Left colon (tissue), 2 donors: ENCODE results near the gene TSPEAR. TPM values are rescaled to one million over a fixed set of nuclear protein-coding genes. Genes with fewer than 3 reads are reported as not detected.

ENCODE experiments used
- ATAC-seq: fragments of 200-7000 bp; cut with Tn5 transposase; one replicate; pipeline ENCODE4 v1.9.1; 2020; ENCODE audit warnings: mild to moderate bottlenecking, moderate library complexity
- DNase-seq, 2 donors: peaks; one replicate each; pipeline ENCODE4 v3.0.0-alpha.2; 2020
- intact Hi-C, 2 donors: fragments of 100-400 bp; cut with DNase I in 1 of 2; cut with micrococcal nuclease in 1 of 2; formaldehyde crosslinking; loops; one replicate each; pipeline versions ENCODE4 v1.11.2 to v1.14.0; 2022; cut with DNase I, micrococcal nuclease
- total RNA-seq, 2 donors: library from RNA; stranded (reverse); fragmentation: NEBNext Ultra II Directional; extraction: Animal tissue kit (Norgen Biotek cat#: 25700); gene quantifications; one replicate each; pipeline ENCODE4 v1.2.1, GENCODE V29; 2021
- donor health status: DM: no; HTN: no; CAD: no.
- donor health status: DM: yes; HTN: yes; CAD: no.

TSPEAR gene
- total RNA-seq, 2 donors from 2014 or later = 0.09 TPM; not detected in 1

GRCh38 chr21:44748621-44749020 lies 37.2 kb upstream of the TSPEAR start:
- ATAC-seq (no peak), DNase-seq (no peak)
- intact Hi-C loops = no loop called here

DNA sequence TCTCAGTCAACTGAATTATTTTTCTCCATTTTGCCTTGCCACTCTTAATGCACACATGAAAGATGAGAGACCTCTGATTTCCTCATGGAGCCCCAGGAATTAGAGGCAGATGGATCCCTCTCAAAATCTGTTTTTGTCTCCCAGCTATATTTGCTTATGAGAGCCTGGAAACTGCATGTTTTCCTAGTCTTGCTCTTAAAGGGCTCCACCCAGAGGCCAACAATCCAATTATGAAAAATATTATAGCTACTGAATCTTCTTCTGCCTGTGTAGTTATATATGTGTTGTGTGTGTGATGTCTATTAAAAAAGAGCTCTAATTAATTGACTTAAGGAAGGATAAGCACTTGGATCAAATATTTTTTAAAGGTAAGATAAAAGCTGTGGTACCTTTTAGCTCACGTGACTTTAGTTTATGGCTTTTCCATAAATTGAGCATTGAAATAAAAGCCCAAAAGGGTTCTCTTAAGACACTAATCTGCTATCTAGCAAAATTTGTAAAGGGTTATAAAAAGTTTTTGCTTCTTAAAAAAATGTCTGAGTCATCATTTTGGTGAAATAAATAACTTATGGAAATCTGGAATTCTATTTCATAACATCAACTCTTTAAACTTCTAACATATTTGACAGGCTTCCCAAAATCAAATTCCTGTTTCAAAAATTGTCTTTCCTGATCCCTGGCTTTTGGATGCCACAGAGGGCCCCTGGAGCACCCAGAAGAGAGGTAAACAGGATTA lies 31.2 kb upstream of the TSPEAR start:
- intact Hi-C loops = no loop called here
- ATAC-seq = peak; percentile 48
- DNase-seq = no peak

DNA sequence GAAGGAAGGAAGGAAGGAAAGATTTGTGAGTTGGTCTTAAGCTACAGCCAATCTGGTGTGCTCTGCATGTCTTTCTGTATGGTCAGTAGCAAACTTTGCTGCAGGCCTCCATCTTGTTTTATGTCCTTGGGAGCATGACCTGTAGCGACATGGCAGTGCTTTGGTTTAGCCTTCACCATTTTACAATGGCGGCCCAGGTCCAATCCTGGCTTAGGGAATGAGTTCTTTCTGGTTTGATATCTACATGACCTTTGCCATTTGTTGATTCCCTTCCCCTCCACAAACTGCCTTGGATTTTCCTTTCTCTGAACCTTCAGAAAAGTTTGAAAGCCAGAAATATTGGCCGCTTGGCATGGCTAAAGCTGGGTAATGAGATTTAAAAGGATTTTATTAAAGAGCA lies 30.5 kb upstream of the TSPEAR start:
- intact Hi-C loops = no loop called here
- ATAC-seq (no peak), DNase-seq (no peak)

- ATAC-seq (no peak), DNase-seq (no peak)
- intact Hi-C loops = no loop called here
Observed at GRCh38 chr21:44740742-44741141, 29.4 kb upstream of the TSPEAR start.

- DNase-seq (no peak), ATAC-seq (no peak)
- intact Hi-C loops = no loop called here
Observed at GRCh38 chr21:44739316-44739715, 27.9 kb upstream of the TSPEAR start.

- intact Hi-C loops = no loop called here
- DNase-seq = no peak
- ATAC-seq = no peak
Observed at GRCh38 chr21:44738621-44739020, 27.2 kb upstream of the TSPEAR start.

DNA sequence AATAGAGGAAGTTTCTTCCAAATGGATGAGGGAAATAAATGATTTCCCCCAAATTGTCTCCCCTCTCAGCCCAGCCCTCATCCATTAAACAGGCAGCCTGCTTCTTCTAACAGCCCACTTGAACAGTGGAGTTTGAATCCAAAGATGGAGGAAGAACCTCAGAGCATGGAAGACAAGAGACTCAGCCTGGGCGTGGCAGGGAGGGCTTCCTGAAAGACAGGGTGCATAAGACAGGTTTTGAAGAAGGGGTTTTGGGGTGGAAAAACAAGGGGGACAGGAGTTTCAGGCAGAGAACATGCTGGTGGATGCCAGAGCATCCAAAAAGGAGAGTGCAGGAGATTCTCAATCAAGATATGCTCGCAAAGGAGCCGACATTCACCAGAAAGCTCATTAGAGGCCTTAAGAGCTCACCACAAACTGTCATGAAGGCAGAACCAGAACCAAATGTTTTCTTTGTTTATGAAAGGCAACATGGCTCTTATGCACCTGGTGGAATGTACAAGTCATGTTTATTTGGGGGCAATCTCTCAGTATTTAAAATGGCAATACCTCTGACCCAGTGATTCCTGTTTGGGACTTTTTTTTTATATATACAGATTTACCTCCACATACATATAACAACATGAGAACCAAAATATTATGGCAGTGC lies 26.5 kb upstream of the TSPEAR start:
- no peak for DNase-seq
- no peak for ATAC-seq
- intact Hi-C loops = no loop called here

DNA sequence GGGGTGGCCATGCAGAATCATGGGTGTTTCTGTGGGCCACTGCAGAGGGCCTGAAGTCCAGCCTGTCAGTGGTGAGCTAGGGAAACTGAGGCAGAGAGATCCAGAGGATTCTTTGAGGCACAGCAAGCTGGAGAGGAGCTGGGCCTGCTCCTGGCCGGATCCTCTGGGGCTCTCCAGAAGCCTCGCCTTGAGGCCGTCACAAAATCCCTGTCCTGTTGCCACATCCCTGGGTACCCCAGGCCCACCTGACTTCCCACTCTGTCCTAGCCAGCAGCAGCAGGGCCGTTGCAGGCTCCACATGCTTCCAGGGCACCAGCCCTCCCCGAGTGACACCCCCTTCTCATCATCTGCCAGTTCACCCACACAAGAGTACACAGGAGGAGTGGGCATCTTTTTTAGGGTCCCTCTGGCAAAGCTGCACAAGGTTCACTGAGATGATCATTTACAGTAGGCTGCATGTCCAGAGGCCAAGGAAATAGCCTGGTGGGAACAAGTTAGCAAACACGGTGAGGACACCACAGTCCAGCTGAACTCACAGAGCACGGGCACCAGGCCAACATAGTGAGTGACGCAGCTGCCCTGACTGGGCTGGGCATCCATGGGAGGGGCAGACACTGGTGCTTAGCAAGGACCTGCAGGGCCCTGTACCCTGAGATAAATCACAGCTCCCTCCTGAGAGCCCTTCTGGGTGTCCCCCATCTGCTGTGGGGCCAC lies 25.1 kb upstream of the TSPEAR start:
- peak; percentile 78 to 86 for DNase-seq
- intact Hi-C loops = no loop called here
- peak; percentile 98 for ATAC-seq

DNA sequence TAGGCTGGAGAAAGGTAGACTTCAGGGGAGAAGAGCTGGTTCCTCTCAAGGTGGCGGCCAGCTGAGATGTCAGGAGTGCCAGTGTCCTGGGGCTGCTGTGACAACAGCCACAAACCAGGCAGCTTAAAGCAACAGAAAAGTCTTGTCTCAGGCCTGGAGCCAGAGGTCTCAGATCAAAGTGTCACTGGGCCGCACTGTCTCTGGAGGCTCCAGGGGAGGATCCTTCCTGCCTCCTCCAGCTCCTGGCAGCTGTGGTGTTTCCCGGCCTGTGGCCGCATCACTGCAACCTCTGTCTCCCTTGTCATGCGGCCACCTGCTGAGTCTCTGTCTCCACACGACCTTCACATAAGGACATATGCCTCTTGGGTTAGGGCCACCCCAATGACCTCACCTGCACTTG lies 24.4 kb upstream of the TSPEAR start:
- DNase-seq (no peak), ATAC-seq (no peak)
- intact Hi-C loops = no loop called here

DNA sequence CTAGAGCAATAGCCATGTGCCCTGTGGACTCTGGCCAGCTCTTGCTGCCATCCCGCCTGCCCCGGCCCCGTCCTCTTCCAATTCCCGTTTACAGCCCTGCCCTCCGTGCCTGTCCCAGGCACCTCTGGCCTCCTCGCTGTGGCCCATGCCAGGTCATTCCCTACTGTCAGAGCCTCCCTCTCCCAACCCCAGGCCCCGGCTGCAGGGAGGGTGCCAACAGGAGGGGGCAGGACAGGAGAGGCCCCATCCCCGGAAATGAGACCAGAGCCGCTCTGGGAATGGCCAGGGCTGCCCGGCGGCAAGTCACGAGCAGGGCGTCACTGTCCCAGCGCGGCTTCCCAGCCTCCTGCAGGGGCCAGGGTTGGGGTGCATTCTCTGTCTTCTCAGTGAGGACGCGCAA lies 23.5 kb upstream of the TSPEAR start:
- ATAC-seq (no peak), DNase-seq (no peak)
- intact Hi-C loops = no loop called here

GRCh38 chr21:44734026-44734745 lies 22.8 kb upstream of the TSPEAR start:
- no peak for DNase-seq
- intact Hi-C loops = no loop called here
- ATAC-seq = peak; percentile 47

DNA sequence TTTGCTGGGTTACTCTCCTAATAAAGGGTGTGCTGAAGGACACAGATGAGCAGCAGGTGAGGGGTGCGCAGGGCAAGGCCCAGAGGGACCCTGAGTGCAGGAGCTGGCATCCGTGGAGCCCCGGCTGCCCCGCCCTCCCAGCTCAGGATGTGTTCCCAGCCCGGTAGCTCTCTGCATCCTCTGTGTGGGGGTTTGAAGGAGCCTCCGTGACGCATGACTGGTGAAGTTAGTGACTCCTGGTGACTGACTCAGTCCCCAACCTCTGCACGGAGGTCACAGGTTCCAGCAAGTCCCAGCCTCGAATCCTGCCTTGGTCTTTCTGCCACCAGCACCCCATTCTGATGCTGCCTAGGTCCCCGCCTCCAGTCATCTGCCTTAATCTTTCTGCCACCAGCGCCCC lies 21.6 kb upstream of the TSPEAR start:
- ATAC-seq = no peak
- intact Hi-C loops = no loop called here
- no peak for DNase-seq

- no peak for ATAC-seq
- intact Hi-C loops = no loop called here
- no peak for DNase-seq
Observed at GRCh38 chr21:44732263-44732662, 20.9 kb upstream of the TSPEAR start.

- DNase-seq (no peak), ATAC-seq (no peak)
- intact Hi-C loops = no loop called here
Observed at GRCh38 chr21:44730951-44731579, 19.7 kb upstream of the TSPEAR start.

DNA sequence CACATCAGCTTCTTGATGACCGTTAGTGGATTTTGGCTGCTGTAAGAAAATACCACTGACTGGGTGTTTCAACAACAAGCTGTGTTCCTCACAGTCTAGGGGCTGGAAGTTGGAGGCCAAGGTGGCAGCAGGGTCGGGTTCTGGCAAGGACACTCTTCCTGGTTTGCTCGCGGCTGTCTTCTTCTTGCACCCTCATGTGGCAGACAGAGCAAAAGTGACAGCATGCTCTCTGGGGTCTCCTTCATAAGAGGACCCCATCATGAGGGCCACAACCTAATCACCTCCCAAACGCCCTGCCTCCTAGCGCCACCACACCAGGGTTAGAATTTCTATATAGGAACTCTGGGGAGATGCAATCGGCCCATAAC lies 18.6 kb upstream of the TSPEAR start:
- DNase-seq (no peak), ATAC-seq (no peak)
- intact Hi-C loops = no loop called here

DNA sequence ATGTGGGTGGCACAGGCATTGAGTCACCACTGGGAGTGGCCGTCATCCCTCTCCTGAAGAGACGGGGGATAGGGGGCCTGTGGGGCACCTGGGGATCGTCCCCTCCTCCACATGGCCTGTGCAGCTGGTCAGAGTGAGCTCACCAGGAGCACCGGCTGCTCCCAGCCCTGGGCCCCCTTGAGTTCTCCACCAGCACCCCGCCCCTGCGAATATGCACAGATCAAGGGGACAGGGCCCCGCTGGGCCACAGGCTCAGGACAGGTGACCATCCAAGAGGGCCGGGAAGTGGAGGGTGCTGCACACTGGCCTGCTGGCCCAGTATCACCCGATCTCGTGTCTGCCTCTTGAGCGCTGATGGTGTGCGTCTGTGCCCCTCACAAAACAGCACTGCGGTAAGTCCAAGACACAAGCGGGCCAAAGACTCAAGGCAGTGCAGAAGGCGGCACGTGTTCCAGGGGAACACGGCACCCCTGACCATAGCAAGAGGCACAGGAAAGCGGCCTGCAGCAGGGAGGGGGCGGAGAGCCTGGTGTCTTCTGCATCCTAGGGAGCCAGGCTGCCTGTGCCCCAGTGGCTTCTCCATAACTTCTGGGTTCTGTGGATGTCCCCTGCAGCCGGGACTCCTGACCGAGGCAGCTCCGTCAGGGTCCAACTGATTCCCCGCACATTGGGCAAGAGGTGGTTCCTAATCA lies 18.1 kb upstream of the TSPEAR start:
- intact Hi-C loops = no loop called here
- ATAC-seq = no peak
- no peak for DNase-seq

- ATAC-seq (no peak), DNase-seq (no peak)
- intact Hi-C loops = no loop called here
Observed at GRCh38 chr21:44728716-44729115, 17.3 kb upstream of the TSPEAR start.

GRCh38 chr21:44727757-44728156 lies 16.4 kb upstream of the TSPEAR start:
- DNase-seq (no peak), ATAC-seq (no peak)
- intact Hi-C loops = no loop called here

GRCh38 chr21:44727321-44727720 lies 15.9 kb upstream of the TSPEAR start:
- intact Hi-C loops = no loop called here
- DNase-seq (no peak), ATAC-seq (no peak)
